ENCODE data around the gene PIAS4.

Gene PIAS4

GRCh38 chr19:4007021-4007835 is at the start of gene PIAS4:
PIAS4 (plus strand) TSS chr19:4007736; CDS start chr19:4007761, 25 bp downstream.
- TF ChIP-seq CTCF (IDR thresholded peaks at IDR 0.05; ENCODE audit: borderline replicate concordance, control extremely low read depth, extremely low read depth, insufficient read depth, missing control alignments) = no peak
- in situ Hi-C loops (cut with MboI; ENCODE audit: low sequenced_read_pairs, unreplicated experiment) = no loop called here
- peak; percentile 100 for DNase-seq (ENCODE audit: low spot score)

- in situ Hi-C loops (cut with MboI; ENCODE audit: low sequenced_read_pairs, unreplicated experiment) = no loop called here
- DNase-seq (ENCODE audit: low spot score) = no peak
- TF ChIP-seq CTCF (IDR thresholded peaks at IDR 0.05; ENCODE audit: borderline replicate concordance, control extremely low read depth, extremely low read depth, insufficient read depth, missing control alignments) = no peak
Observed at GRCh38 chr19:3958836-3959765, 48.4 kb upstream of the PIAS4 start.

GRCh38 chr19:3959766-3960131 is 47.8 kb upstream of the PIAS4 start:
- TF ChIP-seq CTCF (IDR thresholded peaks at IDR 0.05; ENCODE audit: borderline replicate concordance, control extremely low read depth, extremely low read depth, insufficient read depth, missing control alignments) = no peak
- in situ Hi-C loops (cut with MboI; ENCODE audit: low sequenced_read_pairs, unreplicated experiment) = no loop called here
- no peak for DNase-seq (ENCODE audit: low spot score)

- in situ Hi-C loops (cut with MboI; ENCODE audit: low sequenced_read_pairs, unreplicated experiment) = no loop called here
- DNase-seq (ENCODE audit: low spot score) = no peak
- TF ChIP-seq CTCF (IDR thresholded peaks at IDR 0.05; ENCODE audit: borderline replicate concordance, control extremely low read depth, extremely low read depth, insufficient read depth, missing control alignments) = no peak
Observed at GRCh38 chr19:3961007-3961406, 46.5 kb upstream of the PIAS4 start.

GRCh38 chr19:3963458-3964255 is 43.9 kb upstream of the PIAS4 start:
- in situ Hi-C loops (cut with MboI; ENCODE audit: low sequenced_read_pairs, unreplicated experiment) = no loop called here
- DNase-seq (ENCODE audit: low spot score) = no peak
- no peak for TF ChIP-seq CTCF (IDR thresholded peaks at IDR 0.05; ENCODE audit: borderline replicate concordance, control extremely low read depth, extremely low read depth, insufficient read depth, missing control alignments)

Data from GM13976 (cell line).